GM18499 (cell line): Measurements from ENCODE around the gene ST6GALNAC4.

Experiments
- ATAC-seq: cut with Tn5 transposase; IDR thresholded peaks from one replicate; pipeline ENCODE4 v1.9.1; 2021; ENCODE audit warnings: moderate number of reproducible peaks; ENCODE audit not compliant: insufficient read depth, unreplicated experiment

ST6GALNAC4 gene

DNA sequence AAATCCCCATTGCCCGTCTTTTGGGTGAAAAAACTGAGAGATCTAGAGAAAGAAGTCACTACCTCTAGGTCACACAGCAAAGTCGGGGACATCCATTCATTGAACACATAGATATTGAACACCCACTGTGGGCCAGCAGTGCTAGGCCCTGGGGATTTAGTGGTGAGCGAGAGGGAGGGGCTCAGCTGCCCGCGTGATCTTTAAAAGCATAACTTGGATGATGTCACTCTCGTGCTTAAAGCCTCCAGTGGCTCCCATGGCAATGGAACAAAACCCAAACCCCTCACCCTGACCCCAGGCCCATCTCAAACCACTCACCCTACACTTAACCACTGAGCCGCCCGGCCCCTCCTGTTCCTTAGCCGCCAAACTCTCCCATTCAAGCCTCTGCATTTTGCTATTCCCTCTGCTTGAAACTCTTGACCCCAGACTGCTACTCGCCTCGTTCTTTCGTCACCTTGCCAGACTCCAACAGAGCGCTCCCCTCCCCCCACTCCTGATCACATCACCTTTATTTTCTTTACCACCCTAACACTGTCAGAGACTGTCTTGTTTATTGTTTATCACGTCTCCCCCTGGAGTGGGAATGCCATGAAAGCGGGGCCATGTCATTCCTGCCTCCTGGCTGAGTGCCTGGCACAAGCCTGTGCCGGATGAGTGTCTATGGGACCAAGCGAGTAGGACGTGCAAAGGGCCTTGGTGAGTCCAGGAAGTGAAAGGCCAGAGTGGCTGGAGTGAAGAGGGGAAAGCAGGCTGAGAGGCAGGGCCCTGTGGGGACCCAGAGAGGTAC, 14.4 kb upstream of the ST6GALNAC4 start:
- peak; percentile 24 for ATAC-seq

DNA sequence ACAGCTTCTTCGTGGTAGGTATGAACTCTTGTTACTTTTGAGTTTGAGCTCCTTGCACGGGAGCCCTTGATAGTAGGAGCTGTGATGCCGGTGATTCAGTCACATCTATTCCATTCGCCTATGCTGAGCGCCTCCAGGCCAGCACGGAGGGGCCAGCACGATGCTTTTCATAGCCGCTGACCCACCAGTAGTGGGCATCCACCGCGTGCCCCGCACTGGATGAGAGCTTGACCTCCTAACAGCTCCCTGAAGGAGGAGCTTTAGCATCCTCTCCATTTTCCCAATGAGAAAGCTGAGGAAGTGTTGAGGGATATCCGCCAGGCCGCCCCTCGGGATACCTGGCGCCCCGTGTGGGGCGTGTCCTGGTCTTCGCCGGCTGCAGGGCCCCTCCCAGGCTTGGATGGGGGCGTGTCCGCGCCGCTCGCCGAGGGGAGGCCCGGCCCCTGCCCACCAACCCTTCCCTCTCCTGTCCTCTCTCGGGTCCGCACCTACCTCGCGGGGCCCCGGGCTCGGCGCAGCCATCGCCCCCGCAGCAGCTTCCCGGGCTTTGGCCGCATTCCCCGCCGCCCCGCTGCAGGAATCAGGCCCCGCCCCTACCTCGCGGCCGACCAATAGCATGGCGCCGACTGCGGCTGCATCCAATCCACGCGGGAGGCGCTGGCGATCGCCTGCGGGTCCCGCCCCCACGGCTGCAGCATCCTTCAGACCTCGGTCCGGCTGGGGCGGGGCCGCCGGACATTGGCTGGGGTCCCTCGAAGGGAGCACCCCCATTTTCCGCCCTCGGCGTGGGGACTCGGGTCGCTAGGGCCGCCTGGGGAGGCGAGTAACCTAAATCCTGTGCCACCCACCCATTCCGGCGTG, 13.6 kb upstream of the ST6GALNAC4 start, which contains the start of gene PIP5KL1:
PIP5KL1 (minus strand) TSS at position 547 of the 861 bp plus-strand sequence; CDS start at position 522, 25 bp downstream.
- ATAC-seq, result peak; percentile 43

GRCh38 chr9:127929625-127929979, 12.8 kb upstream of the ST6GALNAC4 start:
- no peak for ATAC-seq

DNA sequence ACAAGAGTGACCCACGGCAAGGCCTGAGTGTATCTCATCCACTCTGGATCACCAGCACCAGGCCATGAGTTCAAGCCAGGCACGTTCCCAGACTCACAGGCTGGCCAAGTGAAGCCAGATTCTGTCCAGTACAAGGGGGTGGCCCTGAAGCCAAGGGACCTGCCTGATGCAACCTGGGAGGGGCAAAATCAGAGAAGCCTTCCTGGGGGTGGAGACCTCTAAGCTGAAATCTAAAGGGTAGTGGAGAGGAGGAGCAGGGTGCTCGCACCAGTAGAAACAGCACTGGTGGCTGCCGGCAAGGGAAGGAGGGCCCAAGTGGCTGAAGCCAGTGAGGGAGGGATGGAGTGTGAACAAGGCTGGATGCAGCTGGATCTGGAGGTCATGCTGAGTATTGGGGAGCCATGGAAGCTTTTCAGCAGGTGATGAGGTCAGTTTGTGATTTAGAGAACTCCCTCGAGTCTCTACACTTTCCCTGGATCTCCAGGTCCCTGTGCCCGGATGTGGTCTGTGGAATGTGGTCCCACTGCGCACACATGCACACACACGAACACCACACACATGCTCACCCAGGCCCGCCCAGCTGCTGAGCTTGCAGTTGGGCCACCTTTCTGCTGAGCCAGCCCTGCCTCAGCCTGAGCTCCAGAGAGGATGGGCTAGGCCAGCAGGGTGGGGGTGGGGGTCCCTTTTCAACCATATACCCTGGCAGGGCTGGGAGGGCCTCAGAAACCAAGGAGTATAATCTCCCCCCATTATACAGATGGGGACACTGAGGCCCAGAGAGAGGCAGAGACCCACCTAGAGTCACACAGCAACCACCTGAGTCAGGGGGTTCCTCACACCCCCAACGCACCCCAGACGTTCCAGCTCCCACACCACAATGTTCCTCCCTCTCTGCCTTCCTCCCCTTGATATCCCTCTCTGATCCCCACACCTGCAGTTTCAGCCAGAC, 12.1 kb upstream of the ST6GALNAC4 start:
- ATAC-seq, result no peak

GRCh38 chr9:127927988-127928675, 11.3 kb upstream of the ST6GALNAC4 start:
- no peak for ATAC-seq

GRCh38 chr9:127927201-127927987, 10.6 kb upstream of the ST6GALNAC4 start:
- no peak for ATAC-seq

DNA sequence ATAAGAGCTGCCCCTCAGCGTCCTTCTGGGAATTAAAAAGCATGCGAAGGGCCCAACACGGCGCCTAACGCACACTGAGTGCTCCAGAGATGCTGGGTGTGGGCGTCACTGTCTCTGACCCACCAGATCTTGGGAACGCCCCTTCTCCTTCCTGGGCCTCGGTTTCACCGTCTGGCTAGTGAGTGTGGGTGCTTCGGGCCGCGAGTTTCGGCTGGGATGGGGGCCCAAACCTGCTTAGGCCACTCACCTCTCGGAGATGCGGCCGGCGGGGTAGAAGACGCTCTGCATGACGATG, 10.0 kb upstream of the ST6GALNAC4 start:
- ATAC-seq, result no peak

- ATAC-seq, result no peak
Observed at GRCh38 chr9:127925959-127926905, 9.4 kb upstream of the ST6GALNAC4 start.

GRCh38 chr9:127924736-127925444, 8.0 kb upstream of the ST6GALNAC4 start:
- ATAC-seq, result no peak

GRCh38 chr9:127923771-127924170, 6.9 kb upstream of the ST6GALNAC4 start:
- no peak for ATAC-seq

- no peak for ATAC-seq
Observed at GRCh38 chr9:127923046-127923445, 6.2 kb upstream of the ST6GALNAC4 start.

DNA sequence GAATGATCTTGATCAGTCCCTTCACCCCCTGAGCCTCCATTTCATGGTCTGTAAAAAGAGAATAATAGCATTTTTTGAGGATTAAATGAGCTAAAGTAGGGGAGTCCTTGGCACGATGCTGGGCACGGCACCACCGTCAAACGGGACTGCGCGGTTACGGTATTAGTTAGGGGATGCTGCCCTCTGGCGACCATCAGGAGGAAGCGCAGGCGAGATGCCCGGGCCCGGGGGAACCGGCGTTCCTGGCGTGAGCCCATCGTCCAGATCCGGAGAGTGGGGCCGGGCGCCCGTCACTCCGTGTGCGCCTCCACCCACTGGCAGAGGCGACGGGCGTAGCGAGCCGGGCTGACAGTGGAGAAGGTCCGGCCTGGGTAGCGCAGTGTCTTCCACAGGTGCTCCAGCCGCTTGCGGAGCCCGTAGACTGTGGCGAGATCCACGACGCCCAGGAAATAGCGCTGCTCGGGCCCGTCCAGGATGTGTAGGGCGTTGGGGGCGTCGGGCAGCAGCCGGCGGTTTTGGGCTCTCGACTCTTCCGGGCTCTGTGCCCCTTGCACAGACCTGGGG, 4.8 kb upstream of the ST6GALNAC4 start:
- no peak for ATAC-seq

DNA sequence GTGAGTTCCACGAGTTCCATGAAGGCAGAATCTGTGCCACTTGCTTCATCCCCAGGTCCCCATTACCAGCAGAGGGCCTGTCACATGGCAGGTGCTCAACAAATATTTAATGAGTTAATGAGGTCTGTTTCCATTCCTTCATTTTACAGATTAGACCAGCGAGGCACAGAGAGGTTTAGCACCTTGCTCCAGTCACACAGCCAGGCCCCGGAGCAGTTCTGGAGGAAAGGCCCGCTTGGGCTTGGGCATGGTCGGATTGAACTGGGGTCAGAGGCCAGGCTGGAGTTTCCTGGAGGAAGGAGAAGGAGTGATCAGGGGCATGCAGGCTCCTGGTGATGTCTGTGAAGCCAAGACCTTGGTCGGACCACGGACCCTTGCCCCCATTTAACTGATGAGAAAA, 4.0 kb upstream of the ST6GALNAC4 start:
- no peak for ATAC-seq

- no peak for ATAC-seq
Observed at GRCh38 chr9:127919253-127919815, 2.5 kb upstream of the ST6GALNAC4 start.

- no peak for ATAC-seq
Observed at GRCh38 chr9:127918183-127919107, 1.6 kb upstream of the ST6GALNAC4 start.

DNA sequence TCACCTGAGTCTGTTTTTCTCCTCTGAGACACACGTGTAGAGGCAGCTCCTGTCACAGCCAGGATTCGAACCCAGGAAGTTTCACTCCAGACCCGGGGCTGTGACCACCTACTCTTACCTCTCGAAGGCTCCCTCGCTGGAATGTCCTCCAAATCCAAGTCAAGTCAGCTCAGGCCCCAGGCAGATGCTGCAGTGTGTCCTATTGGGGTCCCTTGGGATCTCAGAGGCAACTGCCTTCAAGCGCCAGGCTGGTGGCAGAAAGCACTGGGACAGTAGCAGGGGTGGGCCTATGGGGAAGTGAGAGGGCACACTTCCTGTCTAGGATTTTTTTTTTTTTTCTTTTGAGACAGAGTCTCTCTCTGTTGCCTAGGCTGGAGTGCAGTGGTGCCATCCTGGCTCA, 762 bp upstream of the ST6GALNAC4 start:
- ATAC-seq, result no peak
